ENCODE results near the gene YY2.
"Not testable (repeated sequence)": the region's sequence is repeated elsewhere in the genome, so short reads cannot be mapped to it uniquely, and the experiment has no call there.

Gene YY2

DNA sequence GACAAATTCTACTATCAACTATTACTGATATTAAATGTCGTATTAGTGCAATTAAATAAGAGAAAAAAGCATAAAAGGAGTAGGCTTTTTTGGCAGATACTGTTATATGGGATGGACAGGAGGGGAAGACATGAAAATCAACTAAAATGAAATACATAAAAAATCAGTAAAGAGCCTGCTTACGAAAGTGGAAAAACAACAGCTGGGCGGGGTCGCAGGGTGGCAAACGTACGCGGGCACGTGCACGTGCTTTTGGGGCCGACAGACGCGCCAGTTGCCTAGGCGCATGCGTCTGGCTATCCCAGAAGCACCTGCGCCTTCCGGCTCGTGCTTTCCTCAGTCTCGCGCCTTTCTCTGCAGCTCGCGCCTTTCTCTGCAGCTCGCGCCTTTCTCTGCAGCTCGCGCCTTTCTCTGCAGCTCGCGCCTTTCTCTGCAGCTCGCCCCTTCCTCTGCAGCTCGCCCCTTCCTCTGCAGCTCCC lies at the start of gene YY2:
Gene YY2, plus strand, starts transcription at position 51 of the 479 bp plus-strand sequence. CDS start 498 bp downstream, outside the sequence.
- no peak for DNase-seq

DNA sequence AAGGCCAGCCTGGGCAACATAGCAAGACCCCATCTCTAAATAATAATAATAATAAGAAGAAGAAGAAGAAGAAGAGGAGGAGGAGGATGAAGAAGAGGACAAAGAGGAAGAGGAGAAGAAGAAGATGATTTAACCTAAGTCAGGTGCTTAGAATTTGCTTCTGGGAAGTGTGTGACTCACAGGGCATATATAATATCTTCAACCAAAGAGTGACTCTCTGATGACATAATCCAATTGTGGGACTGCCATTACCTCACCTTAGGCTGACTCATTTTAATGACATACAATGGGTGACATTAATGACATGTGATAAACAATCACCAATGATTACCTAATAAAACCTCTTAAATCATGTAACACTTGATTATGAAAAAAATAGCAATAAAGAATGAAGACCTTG lies 49.1 kb upstream of the YY2 start:
- DNase-seq = no peak

DNA sequence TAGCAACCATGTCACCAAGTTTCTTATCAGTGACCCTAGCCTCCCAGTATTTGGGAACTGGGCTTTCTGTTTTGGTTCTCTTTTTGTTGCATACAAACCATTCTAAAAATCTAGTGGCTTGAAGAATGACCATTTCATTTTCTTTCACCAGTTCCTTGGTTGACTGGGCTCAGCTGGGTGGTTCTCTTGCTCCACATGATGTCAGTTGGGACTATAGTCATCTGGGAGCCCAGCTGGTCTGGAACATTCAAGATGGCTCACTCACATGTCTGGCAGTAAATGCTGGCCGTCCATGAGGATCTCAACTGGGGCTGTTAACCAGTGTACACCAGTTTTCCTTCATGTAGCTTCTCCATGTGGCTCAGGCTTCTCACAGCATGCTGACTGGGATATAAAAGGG lies 44.0 kb upstream of the YY2 start:
- no peak for DNase-seq

- no peak for DNase-seq
Observed at GRCh38 chrX:21812628-21813027, 43.2 kb upstream of the YY2 start.

GRCh38 chrX:21813612-21814368 lies 42.0 kb upstream of the YY2 start:
- DNase-seq = no peak

GRCh38 chrX:21816136-21816535 lies 39.7 kb upstream of the YY2 start:
- no peak for DNase-seq

- not testable (repeated sequence) for DNase-seq
Observed at GRCh38 chrX:21820170-21820569, 35.6 kb upstream of the YY2 start.

- no peak for DNase-seq
Observed at GRCh38 chrX:21821875-21822274, 33.9 kb upstream of the YY2 start.

- no peak for DNase-seq
Observed at GRCh38 chrX:21831496-21831895, 24.3 kb upstream of the YY2 start.

- no peak for DNase-seq
Observed at GRCh38 chrX:21837056-21837455, 18.7 kb upstream of the YY2 start.

DNA sequence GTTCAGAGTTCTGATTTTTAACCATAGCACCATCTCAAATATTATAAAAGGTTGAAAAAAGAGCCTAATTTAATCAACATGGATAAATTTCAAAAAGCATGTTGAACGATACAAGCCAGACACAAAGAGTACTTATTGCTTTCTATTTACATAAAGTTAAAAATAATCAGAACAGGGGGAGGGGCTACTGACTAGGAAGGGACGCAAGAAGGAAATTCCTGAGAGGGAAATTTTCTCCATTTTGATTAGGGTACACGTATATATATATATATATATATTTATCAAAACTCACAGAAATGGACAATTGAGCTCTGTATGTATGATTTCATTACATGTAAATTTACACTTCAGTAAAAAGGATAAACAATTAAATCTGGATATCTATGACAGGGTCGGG lies 16.9 kb upstream of the YY2 start:
- peak in 1 of 2 donors; percentile 30 for DNase-seq

GRCh38 chrX:21839334-21840192 lies 16.2 kb upstream of the YY2 start, which contains the start of gene MBTPS2:
TSS of gene MBTPS2 (plus strand) at chrX:21839617. CDS start at chrX:21839735, 118 bp downstream.
- peak; percentile 83 to 84 for DNase-seq

GRCh38 chrX:21840193-21840545 lies 15.6 kb upstream of the YY2 start:
- DNase-seq = no peak

DNA sequence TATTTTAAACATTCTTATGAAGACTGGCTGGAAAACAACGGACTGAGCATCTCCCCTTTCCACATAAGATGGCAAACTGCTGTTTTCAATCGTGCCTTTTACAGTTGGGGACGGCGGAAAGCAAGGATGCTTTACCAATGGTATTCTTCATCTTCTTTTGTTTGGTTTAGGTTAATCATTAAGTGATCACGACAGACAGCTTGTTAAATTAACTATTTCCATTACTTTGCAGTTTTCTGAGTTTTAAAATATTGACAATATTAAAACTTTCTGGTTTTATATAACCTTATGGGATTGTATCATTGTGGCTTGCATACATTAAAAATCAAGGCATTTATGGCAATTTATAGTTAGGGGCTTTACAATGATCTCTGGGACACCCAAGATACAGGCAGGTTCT lies 12.6 kb upstream of the YY2 start:
- DNase-seq = no peak

DNA sequence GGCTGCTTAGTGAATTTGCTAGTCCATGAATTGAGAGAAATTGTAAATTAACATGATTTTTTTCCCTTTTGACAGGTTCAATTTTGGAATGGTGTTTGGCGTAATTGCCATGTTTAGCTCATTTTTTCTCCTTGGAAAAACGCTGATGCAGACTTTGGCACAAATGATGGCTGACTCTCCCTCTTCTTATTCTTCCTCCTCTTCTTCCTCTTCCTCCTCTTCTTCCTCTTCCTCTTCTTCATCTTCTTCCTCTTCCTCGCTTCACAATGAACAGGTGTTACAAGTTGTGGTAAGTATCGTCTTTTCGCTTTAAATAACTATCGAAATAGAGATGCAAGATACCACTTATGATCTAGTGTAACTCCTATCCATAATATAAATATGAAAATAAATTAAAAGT lies 10.7 kb upstream of the YY2 start:
- no peak for DNase-seq

DNA sequence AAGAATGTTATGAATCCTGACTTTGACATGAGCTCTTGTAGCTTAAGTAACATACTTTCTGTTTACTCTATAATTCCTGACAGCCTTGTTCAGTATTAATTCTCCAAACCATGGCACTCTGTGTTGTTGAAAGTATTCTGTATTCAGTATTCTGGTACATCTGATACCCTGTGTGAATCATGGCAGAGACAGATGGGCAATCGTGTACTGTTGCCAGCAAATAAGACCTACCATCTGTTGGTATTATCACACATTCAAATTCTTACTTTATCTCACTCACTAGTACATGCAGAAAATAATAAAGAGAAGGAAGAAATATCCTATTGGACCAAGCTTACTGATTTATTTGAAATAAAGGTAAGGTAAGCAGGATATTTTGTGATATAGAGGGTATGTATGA lies 8.4 kb upstream of the YY2 start:
- no peak for DNase-seq

DNA sequence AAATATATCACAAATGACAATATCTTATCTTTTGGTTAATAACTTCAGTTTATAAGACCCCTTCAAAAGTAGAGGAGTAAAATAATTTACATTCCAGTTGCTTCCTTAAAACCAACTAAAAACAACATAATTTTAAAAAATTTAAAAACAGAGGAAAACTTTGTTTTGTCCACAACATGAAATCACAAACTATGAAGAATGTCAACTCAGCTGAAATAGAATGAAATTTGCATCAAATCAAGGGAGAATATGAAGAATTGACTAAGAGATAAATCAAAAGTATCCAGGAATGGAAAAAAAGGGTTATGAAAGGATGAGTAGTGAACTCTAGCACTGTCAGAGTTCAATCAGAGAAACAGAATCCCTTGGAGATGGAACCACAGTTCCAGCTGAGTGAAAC lies 2.2 kb upstream of the YY2 start:
- no peak for DNase-seq

DNA sequence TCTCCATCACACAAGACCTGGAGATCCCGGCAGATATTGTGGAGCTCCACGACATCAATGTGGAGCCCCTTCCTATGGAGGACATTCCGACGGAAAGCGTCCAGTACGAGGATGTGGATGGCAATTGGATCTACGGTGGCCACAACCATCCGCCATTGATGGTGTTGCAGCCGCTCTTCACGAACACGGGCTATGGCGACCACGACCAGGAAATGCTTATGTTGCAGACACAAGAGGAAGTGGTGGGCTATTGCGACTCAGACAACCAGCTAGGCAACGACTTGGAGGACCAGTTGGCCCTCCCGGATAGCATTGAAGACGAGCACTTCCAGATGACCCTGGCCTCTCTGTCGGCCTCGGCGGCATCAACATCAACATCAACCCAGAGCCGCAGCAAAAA lies 717 bp downstream of the YY2 start:
- no peak for DNase-seq

- no peak for DNase-seq
Observed at GRCh38 chrX:21863241-21863640, 7.5 kb downstream of the YY2 start.

DNA sequence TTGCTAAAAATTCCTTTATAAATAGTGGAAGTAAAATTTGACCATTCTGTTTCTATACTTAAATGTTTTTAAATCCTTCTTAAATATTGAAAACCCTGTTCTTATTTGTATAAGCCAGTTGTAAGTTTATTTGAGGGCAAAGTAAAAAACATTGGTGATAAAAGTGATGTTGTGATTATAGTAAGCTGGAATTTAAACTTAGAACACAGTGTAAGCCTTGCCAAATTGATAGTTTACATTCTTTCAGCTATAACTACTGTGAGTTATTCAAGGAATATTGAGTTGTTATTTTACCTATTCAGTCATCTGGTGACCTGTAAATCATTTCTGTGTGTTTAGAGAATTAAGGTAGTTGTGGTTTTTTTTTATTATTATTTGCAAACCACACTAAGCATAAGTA lies 9.6 kb downstream of the YY2 start:
- DNase-seq = no peak

GRCh38 chrX:21870494-21870893 lies 14.7 kb downstream of the YY2 start:
- no peak for DNase-seq

DNA sequence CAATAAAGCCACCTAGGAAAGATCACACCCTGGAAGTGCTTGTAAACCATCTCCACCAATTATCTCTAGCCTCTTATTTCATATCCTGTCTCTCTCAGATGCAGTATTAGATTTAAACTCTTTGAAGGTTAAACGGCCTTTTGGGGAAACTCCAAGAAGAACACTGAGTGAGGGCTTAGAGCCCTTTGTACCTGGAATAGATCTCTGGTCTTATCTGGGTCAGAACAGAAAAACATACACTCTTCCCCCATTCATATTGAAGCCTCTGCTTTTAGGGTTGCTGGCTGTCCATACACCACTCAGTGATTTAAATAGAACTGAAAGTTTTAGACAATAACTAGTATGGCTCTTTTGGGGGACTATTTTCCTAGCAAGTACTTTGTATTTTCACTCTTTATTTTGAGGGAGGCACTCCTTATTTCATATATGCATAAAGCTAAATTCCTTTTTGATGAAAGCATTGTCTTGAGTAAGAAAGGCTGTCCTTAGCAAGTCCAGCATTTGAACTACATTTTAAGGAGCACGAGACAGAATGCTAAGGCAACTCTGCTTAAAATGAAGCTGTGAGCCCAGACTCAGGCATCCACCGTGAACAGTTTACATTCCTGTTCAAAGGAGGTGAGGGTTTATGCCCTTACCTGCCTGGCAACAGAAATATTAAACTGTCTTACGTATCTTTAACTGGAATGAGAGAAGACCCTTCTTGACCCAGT lies 17.4 kb downstream of the YY2 start:
- DNase-seq = no peak

DNA sequence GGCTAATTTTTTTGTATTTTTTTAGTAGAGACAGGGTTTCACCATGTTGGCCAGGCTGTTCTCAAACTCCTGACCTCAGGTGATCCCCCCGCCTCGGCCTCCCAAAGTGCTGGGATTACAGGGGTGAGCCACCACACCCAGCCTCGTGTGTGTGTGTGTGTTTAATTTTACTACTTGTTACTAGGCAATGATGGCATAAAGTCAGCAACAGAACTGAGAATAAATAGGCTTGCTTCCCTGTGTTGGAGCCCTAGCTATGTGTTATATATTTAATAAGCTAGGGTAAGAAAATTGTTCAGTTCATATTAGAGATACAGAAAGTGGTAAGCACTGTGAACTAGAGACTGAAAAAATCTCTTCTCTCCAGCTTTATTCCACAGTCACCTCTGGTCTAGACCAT lies 18.4 kb downstream of the YY2 start:
- DNase-seq = not testable (repeated sequence)

Measured in CD4-positive, alpha-beta T cell treated with Interleukin-4 for 1 hour (primary cell).